HepG2 (cell line): ENCODE results near the gene LTB4R. TPM values are rescaled to one million over a fixed set of nuclear protein-coding genes. Genes with fewer than 3 reads are reported as not detected.

Experiments
- CBX5 ChIP-seq: sonication (generic); formaldehyde crosslinking; IDR thresholded peaks from 2 replicates; pipeline ENCODE4 v1.4.0; 2020; ENCODE audit warnings: missing genetic modification reagents, borderline replicate concordance
- HMGXB4 ChIP-seq, 2 experiments: sonication (generic) in 1 of 2; formaldehyde crosslinking in 1 of 2; IDR thresholded peaks; 2 replicates each; pipeline versions ENCODE4 v1.4.0 to v1.6.1; 2018 to 2020; ENCODE audit warnings: missing genetic modification reagents in 2 of 2, borderline replicate concordance in 1 of 2, low read depth in 1 of 2, mild to moderate bottlenecking in 1 of 2, missing biosample characterization in 1 of 2
- HNRNPK ChIP-seq: fragments of 200-400 bp; formaldehyde crosslinking; IDR thresholded peaks from 2 replicates; pipeline ENCODE4 v1.6.1; 2018; ENCODE audit warnings: low read length, low read depth, moderate library complexity, mild to moderate bottlenecking; ENCODE audit not compliant: poor library complexity, severe bottlenecking
- HOXA3 ChIP-seq: sonication (generic); formaldehyde crosslinking; IDR thresholded peaks from 2 replicates; pipeline ENCODE4 v1.5.0; 2020; ENCODE audit warnings: missing genetic modification reagents
- NKX3-1 ChIP-seq: sonication (generic); formaldehyde crosslinking; IDR thresholded peaks from 2 replicates; pipeline ENCODE4 v1.5.0; 2020; ENCODE audit warnings: missing genetic modification reagents
- RARA ChIP-seq: IDR thresholded peaks from 2 replicates; pipeline ENCODE4 v1.6.1; 2016; ENCODE audit warnings: missing genetic modification reagents, missing compliant biosample characterization
- TARDBP ChIP-seq: sonication (generic); formaldehyde crosslinking; IDR thresholded peaks from 2 replicates; pipeline ENCODE4 v1.8.0; 2022; ENCODE audit warnings: mild to moderate bottlenecking, missing genetic modification reagents
- TCF12 ChIP-seq, 2 experiments: fragments of 450-650 bp in 1 of 2; sonication (generic) in 1 of 2; formaldehyde crosslinking in 1 of 2; IDR thresholded peaks; 2 replicates each; pipeline versions ENCODE4 v1.6.1 to v1.8.0; 2017 to 2022; ENCODE audit warnings: antibody characterized with exemption in 1 of 2, mild to moderate bottlenecking in 1 of 2, missing genetic modification reagents in 1 of 2, moderate library complexity in 1 of 2
- ZBTB25 ChIP-seq: IDR thresholded peaks from 2 replicates; pipeline ENCODE4 v1.6.1; 2018; ENCODE audit warnings: missing genetic modification reagents
- ZBTB4 ChIP-seq: sonication (generic); formaldehyde crosslinking; IDR thresholded peaks from 2 replicates; pipeline ENCODE4 v1.4.0; 2020; ENCODE audit warnings: missing genetic modification reagents, mild to moderate bottlenecking, borderline replicate concordance
- ZFP36L1 ChIP-seq: sonication (generic); formaldehyde crosslinking; IDR thresholded peaks from 2 replicates; pipeline ENCODE4 v1.8.0; 2022; ENCODE audit warnings: mild to moderate bottlenecking, missing genetic modification reagents, moderate library complexity
- ZNF24 ChIP-seq: fragments of 450-650 bp; IDR thresholded peaks from 2 replicates; pipeline ENCODE4 v1.6.1; 2017; ENCODE audit warnings: antibody characterized with exemption, mild to moderate bottlenecking
- ZNF572 ChIP-seq: sonication (generic); formaldehyde crosslinking; IDR thresholded peaks from 2 replicates; pipeline ENCODE4 v1.5.1; 2020; ENCODE audit warnings: mild to moderate bottlenecking, missing genetic modification reagents
- ZNF776 ChIP-seq: sonication (generic); formaldehyde crosslinking; IDR thresholded peaks from 2 replicates; pipeline ENCODE4 v1.4.0; 2020; ENCODE audit warnings: mild to moderate bottlenecking, missing genetic modification reagents
- ZSCAN21 ChIP-seq: sonication (generic); formaldehyde crosslinking; IDR thresholded peaks from 2 replicates; pipeline ENCODE4 v1.8.0; 2022; ENCODE audit warnings: mild to moderate bottlenecking, missing genetic modification reagents, moderate library complexity, borderline replicate concordance
- polyA plus RNA-seq, 8 experiments: library from polyadenylated mRNA; depleted of rRNA in 3 of 8; stranded (reverse) in 7 of 8; unstranded in 1 of 8; fragments of >200 nt; fragmentation: Illumina TruSeq in 4 of 8; extraction: Trizol in 4 of 8; gene quantifications; 2 replicates each; pipeline versions ENCODE4 v1.2.1 to v1.2.3, GENCODE V29; 2011 to 2016; ENCODE audit warnings: low read depth in 4 of 8, missing spikeins in 1 of 8, mixed read lengths in 1 of 8; ENCODE audit not compliant: insufficient read depth in 1 of 8
- total RNA-seq, 5 experiments: library from RNA; depleted of rRNA; stranded (reverse); fragments of >200 nt; fragmentation: Illumina TruSeq; extraction: Trizol; gene quantifications; 2 replicates each; pipeline ENCODE4 v1.2.3, GENCODE V29; 2016; ENCODE audit warnings: low read depth in 1 of 5
- TF ChIP-seq, protein P1 (sequence below): sonication (generic); formaldehyde crosslinking; IDR thresholded peaks from 2 replicates; pipeline ENCODE4 v1.4.0; 2020; ENCODE audit warnings: missing genetic modification reagents
- TF ChIP-seq, protein P2 (sequence below): sonication (generic); formaldehyde crosslinking; IDR thresholded peaks from 2 replicates; pipeline ENCODE4 v1.5.0; 2020; ENCODE audit warnings: missing genetic modification reagents

Gene LTB4R
- total and polyA plus RNA-seq, 2 of the 13 experiments (the other 11 are each of a cell fraction or from before 2014, with no cell fraction given) = 3.2 to 8.2 TPM

GRCh38 chr14:24299255-24300191 lies 11.8 kb upstream of the LTB4R start, which contains the start of the genes DHRS1 and NOP9 (continued):
- 0 out of 2 replicates have a peak, but pooled peaks have one; percentile 88 for TF ChIP-seq NKX3-1 (CRISPR knock-in tag)
- TF ChIP-seq ZSCAN21 = peak; percentile 98
- TF ChIP-seq TCF12 (IDR thresholded peaks at IDR 0.05) = no peak
- TF ChIP-seq TCF12 (CRISPR knock-in tag; IDR thresholded peaks at IDR 0.05) = peak; percentile 55; the same call in 1 of the 2 replicates
- TF ChIP-seq HNRNPK = peak; percentile 56
- peak; percentile 88 for TF ChIP-seq TARDBP (CRISPR knock-in tag)
- no peak for TF ChIP-seq ZNF24
- TF ChIP-seq, protein P1, sequence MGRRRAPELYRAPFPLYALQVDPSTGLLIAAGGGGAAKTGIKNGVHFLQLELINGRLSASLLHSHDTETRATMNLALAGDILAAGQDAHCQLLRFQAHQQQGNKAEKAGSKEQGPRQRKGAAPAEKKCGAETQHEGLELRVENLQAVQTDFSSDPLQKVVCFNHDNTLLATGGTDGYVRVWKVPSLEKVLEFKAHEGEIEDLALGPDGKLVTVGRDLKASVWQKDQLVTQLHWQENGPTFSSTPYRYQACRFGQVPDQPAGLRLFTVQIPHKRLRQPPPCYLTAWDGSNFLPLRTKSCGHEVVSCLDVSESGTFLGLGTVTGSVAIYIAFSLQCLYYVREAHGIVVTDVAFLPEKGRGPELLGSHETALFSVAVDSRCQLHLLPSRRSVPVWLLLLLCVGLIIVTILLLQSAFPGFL (CRISPR knock-in tag) = no peak; the same call in 1 of the 2 replicates
- peak; percentile 96 to 98 for TF ChIP-seq HMGXB4 (CRISPR knock-in tag; IDR thresholded peaks at IDR 0.05; ENCODE audit: borderline replicate concordance in 1 of 2, low read depth in 1 of 2)
- TF ChIP-seq CBX5 = peak; percentile 46; the same call in 1 of the 2 replicates
- peak; percentile 73 for TF ChIP-seq ZNF776 (CRISPR knock-in tag)
- TF ChIP-seq ZFP36L1 (CRISPR knock-in tag) = peak; percentile 97
- 0 out of 2 replicates have a peak, but pooled peaks have one; percentile 80 for TF ChIP-seq ZBTB25
- peak; percentile 73 for TF ChIP-seq ZNF572
- TF ChIP-seq, protein P2, sequence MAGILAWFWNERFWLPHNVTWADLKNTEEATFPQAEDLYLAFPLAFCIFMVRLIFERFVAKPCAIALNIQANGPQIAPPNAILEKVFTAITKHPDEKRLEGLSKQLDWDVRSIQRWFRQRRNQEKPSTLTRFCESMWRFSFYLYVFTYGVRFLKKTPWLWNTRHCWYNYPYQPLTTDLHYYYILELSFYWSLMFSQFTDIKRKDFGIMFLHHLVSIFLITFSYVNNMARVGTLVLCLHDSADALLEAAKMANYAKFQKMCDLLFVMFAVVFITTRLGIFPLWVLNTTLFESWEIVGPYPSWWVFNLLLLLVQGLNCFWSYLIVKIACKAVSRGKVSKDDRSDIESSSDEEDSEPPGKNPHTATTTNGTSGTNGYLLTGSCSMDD (CRISPR knock-in tag) = peak; percentile 95
- TF ChIP-seq ZBTB4 (CRISPR knock-in tag) = peak; percentile 84; the same call in 1 of the 2 replicates
- TF ChIP-seq HOXA3 (CRISPR knock-in tag) = peak; percentile 99
- TF ChIP-seq RARA (CRISPR knock-in tag) = peak; percentile 71
